ENCODE measurements around the gene INHBC.

Gene INHBC

GRCh38 chr12:57461917-57462250, 27.3 kb downstream of the INHBC start:
- in situ Hi-C loops (cut with MboI; ENCODE audit: low pct_unique_long_range_greater_than_20kb, low sequenced_read_pairs, unreplicated experiment): no loop called here
- DNase-seq (ENCODE audit: low spot score): peak; percentile 59
- TF ChIP-seq CTCF (IDR thresholded peaks at IDR 0.05; ENCODE audit: extremely low read depth, insufficient read depth, missing control alignments): no peak

- TF ChIP-seq CTCF (IDR thresholded peaks at IDR 0.05; ENCODE audit: extremely low read depth, insufficient read depth, missing control alignments): peak; percentile 95
- in situ Hi-C loops (cut with MboI; ENCODE audit: low pct_unique_long_range_greater_than_20kb, low sequenced_read_pairs, unreplicated experiment): no loop called here
These were observed 27.8 kb downstream of the INHBC start for GRCh38 chr12:57462251-57462911.

GRCh38 chr12:57462912-57463253, 28.3 kb downstream of the INHBC start:
- in situ Hi-C loops (cut with MboI; ENCODE audit: low pct_unique_long_range_greater_than_20kb, low sequenced_read_pairs, unreplicated experiment): no loop called here
- TF ChIP-seq CTCF (IDR thresholded peaks at IDR 0.05; ENCODE audit: extremely low read depth, insufficient read depth, missing control alignments): no peak
- no peak for DNase-seq (ENCODE audit: low spot score)

More at GRCh38 chr12:57462251-57462911, 27.8 kb downstream of the INHBC start:
- DNase-seq (ENCODE audit: low spot score): peak; percentile 96

GRCh38 chr12:57464569-57464968, 30.0 kb downstream of the INHBC start:
- no peak for TF ChIP-seq CTCF (IDR thresholded peaks at IDR 0.05; ENCODE audit: extremely low read depth, insufficient read depth, missing control alignments)
- in situ Hi-C loops (cut with MboI; ENCODE audit: low pct_unique_long_range_greater_than_20kb, low sequenced_read_pairs, unreplicated experiment): no loop called here
- no peak for DNase-seq (ENCODE audit: low spot score)

GRCh38 chr12:57465030-57465746, 30.6 kb downstream of the INHBC start:
- TF ChIP-seq CTCF (IDR thresholded peaks at IDR 0.05; ENCODE audit: extremely low read depth, insufficient read depth, missing control alignments): no peak
- in situ Hi-C loops (cut with MboI; ENCODE audit: low pct_unique_long_range_greater_than_20kb, low sequenced_read_pairs, unreplicated experiment): no loop called here
- peak; percentile 9 for DNase-seq (ENCODE audit: low spot score)

GRCh38 chr12:57465747-57466505, 31.3 kb downstream of the INHBC start:
- in situ Hi-C loops (cut with MboI; ENCODE audit: low pct_unique_long_range_greater_than_20kb, low sequenced_read_pairs, unreplicated experiment): no loop called here
- peak; percentile 12 for DNase-seq (ENCODE audit: low spot score)
- no peak for TF ChIP-seq CTCF (IDR thresholded peaks at IDR 0.05; ENCODE audit: extremely low read depth, insufficient read depth, missing control alignments)

Measured in GM13977 (cell line).